Jurkat, Clone E6-1 (cell line): ENCODE data around the gene MPPED1.

Experiments used
- DNase-seq: peaks from one replicate; pipeline ENCODE4 v3.0.0-alpha.2; 2011; ENCODE audit warnings: low read depth, low spot score
- H3K4me3 ChIP-seq: 2 replicates; pipeline ENCODE4 v1.5.1; 2011; ENCODE audit warnings: mild to moderate bottlenecking, low read length, control low read depth, moderate library complexity

Gene MPPED1

GRCh38 chr22:43424666-43425630 lies 13.1 kb downstream of the MPPED1 start:
- H3K4me3 ChIP-seq: no peak overlapping the region
- no peak for DNase-seq

DNA sequence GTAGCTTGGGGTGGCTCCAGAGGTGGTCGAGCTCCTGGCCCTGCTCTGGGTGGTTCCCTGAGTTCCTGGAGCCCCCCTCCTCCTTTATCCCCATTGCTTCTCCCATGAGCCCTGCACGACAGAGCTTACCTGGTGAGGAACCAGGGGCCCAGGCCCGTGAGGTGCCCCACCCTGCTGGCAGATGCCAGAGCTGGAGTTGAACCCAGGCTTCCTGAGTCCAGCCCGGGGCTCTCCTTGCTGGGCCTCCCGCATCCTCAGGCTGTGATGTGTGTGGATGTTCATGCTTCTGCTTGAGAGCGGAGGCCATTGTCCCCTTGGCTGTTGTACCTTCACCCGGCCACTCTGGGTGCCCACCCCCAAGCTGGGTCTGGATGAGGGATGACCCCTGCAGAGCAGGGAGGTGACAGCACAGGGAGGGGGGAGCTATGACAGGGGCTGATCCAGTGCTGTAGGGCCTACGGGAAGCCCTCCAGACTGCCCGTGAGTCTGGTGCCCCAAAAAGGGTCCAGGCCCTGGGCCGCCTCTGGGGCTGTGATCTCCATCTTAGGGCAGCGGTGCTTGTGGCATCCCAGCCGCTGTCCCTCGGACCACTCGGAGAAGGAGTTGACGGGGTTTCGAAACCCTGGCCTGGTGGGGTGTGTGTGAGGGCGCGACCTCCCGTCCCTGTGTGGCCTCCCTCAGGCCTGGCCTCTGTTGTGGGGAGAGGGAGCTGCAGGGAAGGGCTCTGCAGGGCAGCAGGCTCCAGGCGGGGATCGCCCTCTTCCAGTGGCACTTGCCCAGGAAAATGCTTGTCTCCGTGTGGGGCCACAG lies 14.4 kb downstream of the MPPED1 start:
- no peak for DNase-seq
- H3K4me3 ChIP-seq: no peak overlapping the region

DNA sequence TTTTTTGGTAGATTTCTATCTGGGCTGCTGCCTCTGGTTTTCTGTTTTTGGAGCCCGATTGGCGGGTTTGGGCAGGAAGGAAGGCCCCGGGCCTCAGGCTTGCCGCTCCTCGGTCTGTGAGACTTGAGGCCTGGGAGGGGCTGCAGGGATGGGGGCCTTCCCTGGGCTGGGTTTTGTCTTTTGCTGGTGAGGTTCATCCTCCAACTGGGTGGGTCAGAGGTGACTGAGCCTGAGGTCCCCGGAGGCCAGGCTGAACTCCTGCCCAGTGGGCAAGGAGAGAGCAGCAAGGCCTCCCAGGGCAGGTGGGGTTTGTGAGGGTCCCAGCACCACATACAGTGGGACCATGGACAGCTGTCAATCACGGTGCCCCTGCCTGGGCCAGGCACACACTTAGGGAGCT lies 15.0 kb downstream of the MPPED1 start:
- DNase-seq: no peak

GRCh38 chr22:43427296-43428004 lies 15.6 kb downstream of the MPPED1 start:
- H3K4me3 ChIP-seq: no peak overlapping the region
- no peak for DNase-seq

More for the DNA sequence above, 15.0 kb downstream of the MPPED1 start:
- no peak overlapping the region for H3K4me3 ChIP-seq

DNA sequence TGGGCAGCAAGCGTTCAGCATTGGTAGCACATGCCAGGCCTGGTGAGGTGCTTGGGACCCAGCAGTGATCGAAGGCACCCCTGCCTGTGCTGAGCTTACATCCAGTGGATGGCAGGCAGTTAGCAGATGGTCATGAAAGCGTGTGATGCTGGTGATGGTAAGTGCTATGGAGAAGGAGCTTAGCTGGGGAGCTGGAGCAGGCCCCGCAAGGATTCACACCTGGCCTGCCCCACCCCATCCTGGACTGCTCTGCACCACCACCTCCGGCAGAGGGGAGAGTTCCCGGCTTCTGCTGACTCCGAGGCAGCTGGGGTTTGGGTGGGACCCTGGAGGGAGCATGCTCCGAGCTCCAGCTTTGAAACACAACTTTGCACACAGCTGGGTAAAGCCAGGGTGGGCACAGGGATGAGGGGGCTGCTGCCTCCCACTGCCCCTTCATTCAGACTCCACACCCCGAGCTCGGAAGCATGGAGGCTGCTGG lies 16.2 kb downstream of the MPPED1 start:
- no peak overlapping the region for H3K4me3 ChIP-seq
- DNase-seq: no peak

GRCh38 chr22:43428521-43428920 lies 16.7 kb downstream of the MPPED1 start:
- no peak overlapping the region for H3K4me3 ChIP-seq
- no peak for DNase-seq

- no peak for DNase-seq
- no peak overlapping the region for H3K4me3 ChIP-seq
These were observed 17.6 kb downstream of the MPPED1 start for GRCh38 chr22:43429426-43429825.

DNA sequence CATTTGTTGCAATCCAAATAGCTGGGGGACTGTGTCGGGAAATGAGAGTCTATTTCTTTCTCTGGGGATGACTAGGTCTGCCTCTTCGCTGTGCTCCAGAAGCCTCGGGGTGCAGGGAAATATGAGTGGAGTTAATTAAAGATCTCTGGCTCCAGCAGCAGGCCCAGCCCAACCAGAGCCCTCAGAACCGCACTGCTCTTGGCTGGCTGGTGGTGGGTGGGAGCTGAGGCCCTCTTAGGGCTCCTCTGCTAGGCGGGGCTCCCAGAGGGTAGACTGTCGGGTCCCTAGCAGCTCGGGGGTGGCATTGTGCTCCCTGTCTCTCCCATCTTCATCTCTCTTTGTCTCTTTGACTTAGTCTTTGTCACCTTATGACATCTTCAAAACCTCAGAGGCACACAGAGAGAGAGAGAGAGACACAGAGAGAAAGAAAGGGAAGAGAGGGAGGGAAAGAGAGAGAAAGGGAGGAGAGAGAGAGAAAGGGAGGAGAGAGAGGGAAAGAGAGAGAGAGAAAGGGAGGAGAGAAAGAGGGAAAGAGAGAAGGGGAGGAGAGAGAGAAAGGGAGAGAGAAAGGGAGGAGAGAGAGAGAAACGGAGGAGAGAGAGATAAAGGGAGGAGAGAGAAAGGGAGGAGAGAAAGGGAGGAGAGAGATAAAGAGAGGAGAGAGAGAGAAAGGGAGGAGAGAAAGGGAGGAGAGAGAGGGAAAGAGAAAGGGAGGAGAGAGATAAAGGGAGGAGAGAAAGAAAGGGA lies 20.2 kb downstream of the MPPED1 start:
- no peak for DNase-seq

DNA sequence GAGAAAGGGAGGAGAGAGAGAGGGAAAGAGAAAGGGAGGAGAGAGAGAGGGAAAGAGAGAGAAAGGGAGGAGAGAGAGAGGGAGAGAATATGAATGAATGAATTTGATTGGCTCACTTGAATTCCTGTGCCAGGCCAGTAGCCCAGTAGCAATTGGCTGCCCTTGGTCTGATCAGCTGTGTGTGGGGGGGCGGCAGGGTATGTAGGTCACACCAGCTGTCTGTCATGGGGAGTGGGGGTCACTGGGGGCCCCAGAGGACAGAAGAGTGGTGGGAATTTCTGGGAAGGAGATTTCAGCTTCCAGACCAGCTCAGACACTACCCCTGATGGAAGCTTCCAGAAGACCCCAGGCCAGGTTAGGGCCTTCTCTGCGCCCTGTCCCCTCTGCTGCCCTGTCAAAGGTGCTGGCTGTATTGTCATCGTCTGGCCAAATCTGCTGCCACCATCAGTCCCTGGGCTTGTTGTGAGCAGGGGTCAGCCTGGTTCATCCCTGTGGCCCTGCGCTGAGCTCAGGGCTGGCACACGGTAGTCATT lies 21.1 kb downstream of the MPPED1 start:
- no peak for DNase-seq
- no peak overlapping the region for H3K4me3 ChIP-seq

More for the DNA sequence above, 20.2 kb downstream of the MPPED1 start:
- no peak overlapping the region for H3K4me3 ChIP-seq

DNA sequence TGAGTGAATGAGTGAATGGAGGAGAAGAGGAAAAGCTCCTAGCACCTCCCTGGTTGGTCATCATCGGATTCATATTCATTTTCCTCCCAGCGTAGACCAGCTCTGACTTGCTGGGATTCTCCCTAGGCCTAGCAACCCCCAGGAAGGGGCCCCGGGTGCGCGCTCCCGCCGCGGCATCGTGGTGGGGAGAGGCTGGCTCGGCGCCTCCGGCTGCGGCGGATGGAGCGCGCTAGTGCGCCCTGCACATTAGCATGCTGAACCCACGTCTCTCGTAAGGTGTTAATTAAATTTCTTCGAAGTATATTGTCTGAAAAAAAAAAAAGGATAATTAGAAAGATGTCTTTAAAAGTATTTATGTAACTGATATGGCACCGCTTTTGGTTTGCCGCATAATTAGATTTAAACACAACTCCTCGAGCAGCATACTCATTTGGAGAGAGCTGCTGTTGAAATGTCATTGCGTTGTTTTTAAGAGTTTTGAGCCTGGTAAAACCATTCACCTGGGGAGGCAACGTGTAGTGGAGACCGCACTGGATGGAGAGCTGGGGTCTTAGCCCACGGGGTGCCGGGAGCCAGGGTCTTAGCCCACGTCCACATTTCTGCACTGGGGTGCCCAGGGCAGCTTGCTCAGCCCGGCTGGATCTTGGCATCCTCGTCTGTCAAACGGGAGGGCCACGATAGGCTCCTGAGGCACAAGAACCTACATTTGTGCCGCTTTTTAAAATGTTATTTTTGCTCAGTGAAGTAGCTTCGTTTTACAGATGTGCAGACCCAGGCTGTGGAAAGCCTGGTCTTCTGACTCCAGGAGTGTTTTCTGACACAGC lies 21.8 kb downstream of the MPPED1 start:
- no peak overlapping the region for H3K4me3 ChIP-seq
- DNase-seq: no peak

DNA sequence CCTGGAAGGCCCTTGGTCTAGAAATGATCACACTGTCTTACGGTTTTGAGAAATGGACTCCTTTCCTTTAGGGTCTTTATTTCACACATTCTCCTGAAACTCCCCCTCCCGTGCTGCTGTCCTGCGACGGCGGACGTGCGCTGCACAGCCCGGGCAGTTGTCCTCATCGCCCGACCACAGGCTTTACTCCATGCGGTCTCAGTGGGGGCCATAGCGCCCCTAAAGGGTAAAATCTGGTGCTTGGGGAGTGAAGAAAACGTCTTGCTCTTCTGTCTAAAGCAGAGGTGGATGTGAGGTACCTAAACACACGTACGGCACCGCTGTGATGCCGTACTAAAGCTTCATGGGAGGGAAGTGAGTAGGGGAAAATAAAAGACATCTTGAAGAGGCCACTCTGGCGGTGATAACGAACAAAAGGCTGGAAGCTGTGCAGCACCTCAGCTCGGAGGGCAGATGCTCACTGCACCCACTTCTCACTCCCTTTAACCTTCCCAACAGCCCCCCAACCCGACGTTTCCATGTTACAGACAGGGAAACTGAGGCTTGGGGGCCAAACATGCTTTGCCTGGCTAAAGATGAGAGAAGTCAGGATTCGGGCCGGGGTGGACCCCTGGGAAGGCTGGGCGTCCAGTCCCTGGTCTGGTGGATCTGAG lies 22.6 kb downstream of the MPPED1 start:
- no peak overlapping the region for H3K4me3 ChIP-seq
- no peak for DNase-seq

DNA sequence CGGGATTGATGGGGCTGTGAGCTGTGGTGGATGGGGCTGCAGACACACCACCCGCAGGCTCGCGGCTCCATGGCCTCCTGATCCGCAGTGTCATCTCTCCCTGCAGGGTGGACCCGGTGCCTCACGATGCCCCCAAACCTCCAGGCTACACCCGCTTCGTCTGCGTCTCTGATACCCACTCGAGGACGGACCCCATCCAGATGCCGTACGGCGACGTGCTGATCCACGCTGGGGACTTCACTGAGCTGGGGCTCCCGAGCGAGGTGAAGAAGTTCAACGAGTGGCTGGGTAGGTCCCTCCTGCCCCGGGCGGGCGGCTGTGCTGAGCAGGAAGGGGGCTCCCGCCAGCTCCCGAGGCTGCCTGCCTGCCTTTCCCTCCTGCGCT lies 23.1 kb downstream of the MPPED1 start:
- no peak overlapping the region for H3K4me3 ChIP-seq

GRCh38 chr22:43435851-43436811 lies 24.3 kb downstream of the MPPED1 start:
- no peak for DNase-seq
- H3K4me3 ChIP-seq: no peak overlapping the region

More for the DNA sequence above, 23.1 kb downstream of the MPPED1 start:
- DNase-seq: no peak

GRCh38 chr22:43436868-43437267 lies 25.1 kb downstream of the MPPED1 start:
- DNase-seq: no peak
- no peak overlapping the region for H3K4me3 ChIP-seq

- no peak overlapping the region for H3K4me3 ChIP-seq
- no peak for DNase-seq
These were observed 26.2 kb downstream of the MPPED1 start for GRCh38 chr22:43437871-43438475.
